Gastroesophageal sphincter (tissue), 4 donors: Measurements from ENCODE around the gene TTYH3. TPM values are rescaled to one million over a fixed set of nuclear protein-coding genes. Genes with fewer than 3 reads are reported as not detected.

Experiments used
- ATAC-seq: fragments of 150-250 bp; one replicate; pipeline ENCODE4 v1.9.1; 2016; ENCODE audit warnings: mild to moderate bottlenecking, moderate library complexity
- H3K27ac ChIP-seq, 4 donors: fragments of 200-600 bp; sonication (generic) in 3 of 4; 1 replicate in 3 of 4; 2 replicates in 1 of 4; pipeline ENCODE4 v1.5.1; 2016 to 2019
- H3K27me3 ChIP-seq: fragments of 200-600 bp; sonication (generic); one replicate; pipeline ENCODE4 v1.5.1; 2019
- H3K36me3 ChIP-seq, 2 donors: fragments of 200-600 bp; sonication (generic); one replicate each; pipeline ENCODE4 v1.5.1; 2019; ENCODE audit warnings: control low read depth in 1 of 2
- H3K4me1 ChIP-seq, 3 donors: fragments of 200-600 bp; sonication (generic); 1 replicate in 2 of 3; 2 replicates in 1 of 3; pipeline ENCODE4 v1.5.1; 2016 to 2019; ENCODE audit warnings: control low read depth in 2 of 3
- H3K4me3 ChIP-seq, 2 donors: fragments of 200-600 bp; sonication (generic); one replicate each; pipeline ENCODE4 v1.5.1; 2019; ENCODE audit warnings: mild to moderate bottlenecking in 1 of 2, moderate library complexity in 1 of 2
- H3K9me3 ChIP-seq, 3 donors: fragments of 200-600 bp; sonication (generic); one replicate each; pipeline ENCODE4 v1.5.1; 2017 to 2019; ENCODE audit warnings: control low read depth in 2 of 3
- CTCF ChIP-seq, 4 experiments: fragments of 200-600 bp in 2 of 4; fragments of 450-650 bp in 2 of 4; sonication (generic) in 1 of 4; IDR thresholded peaks; one replicate each; pipeline ENCODE4 v1.5.1; 2017 to 2019; ENCODE audit warnings: antibody characterized with exemption in 4 of 4, mild to moderate bottlenecking in 2 of 4, moderate library complexity in 2 of 4
- EP300 ChIP-seq: sonication (generic); formaldehyde crosslinking; IDR thresholded peaks from one replicate; pipeline ENCODE4 v1.6.1; 2017; ENCODE audit warnings: antibody characterized with exemption, mild to moderate bottlenecking
- POLR2A ChIP-seq, 2 donors: fragments of 450-650 bp; IDR thresholded peaks; one replicate each; pipeline ENCODE4 v1.6.1; 2017; ENCODE audit warnings: antibody characterized with exemption in 2 of 2, mild to moderate bottlenecking in 2 of 2, moderate library complexity in 1 of 2
- POLR2AphosphoS5 ChIP-seq: sonication (generic); formaldehyde crosslinking; IDR thresholded peaks from one replicate; pipeline ENCODE4 v1.6.1; 2017; ENCODE audit warnings: antibody characterized with exemption
- WGBS, 2 donors: methylation state at CpG; one replicate each; pipeline ENCODE4 v1.1.5; 2018; ENCODE audit warnings: low coverage in 1 of 2; 5-methylcytosine and 5-hydroxymethylcytosine counted together
- total RNA-seq, 4 donors: library from RNA; depleted of rRNA; stranded (reverse); fragments of >200 nt; gene quantifications; one replicate each; pipeline ENCODE4 v1.1.0, GENCODE V29; 2016

Gene TTYH3
- total RNA-seq, 4 donors from 2014 or later: 11.2 to 29.8 (median 16.9) TPM

GRCh38 chr7:2644562-2645273, 12.9 kb downstream of the TTYH3 start:
- H3K4me3 ChIP-seq: no peak overlapping the region
- H3K27ac ChIP-seq: no peak overlapping the region
- H3K4me1 ChIP-seq: peaks cover 0 to 50% (median 25%) of the 10 kb centered on the region in 3 donors
- no peaks in the 10 kb centered on the region for H3K27me3 ChIP-seq
- TF ChIP-seq POLR2A (IDR thresholded peaks at IDR 0.05) (no peak), CTCF (IDR thresholded peaks at IDR 0.05) (no peak), EP300 (no peak), POLR2AphosphoS5 (no peak)
- no CpG with 5 or more reads among the region's 18 CpGs for WGBS, 2 donors
- peaks cover 0 to 34% of the 10 kb centered on the region in 2 donors for H3K36me3 ChIP-seq
- ATAC-seq: no peak
- H3K9me3 ChIP-seq: no peaks in the 10 kb centered on the region

GRCh38 chr7:2645274-2645868, 13.6 kb downstream of the TTYH3 start:
- H3K4me1 ChIP-seq: peaks cover 0 to 43% (median 25%) of the 10 kb centered on the region in 3 donors
- no peaks in the 10 kb centered on the region for H3K27me3 ChIP-seq
- H3K36me3 ChIP-seq: peaks cover 0 to 41% of the 10 kb centered on the region in 2 donors
- no peak for ATAC-seq
- no peak overlapping the region for H3K4me3 ChIP-seq
- WGBS, 2 donors: 100% methylated on average over 1 of the region's 14 CpGs; no CpG with 5 or more reads in 1 of the 2 donors
- TF ChIP-seq EP300 (no peak), POLR2A (IDR thresholded peaks at IDR 0.05) (no peak), POLR2AphosphoS5 (no peak), CTCF (IDR thresholded peaks at IDR 0.05) (no peak)
- H3K9me3 ChIP-seq: no peaks in the 10 kb centered on the region
- H3K27ac ChIP-seq: no peak overlapping the region

GRCh38 chr7:2646336-2646679, 14.5 kb downstream of the TTYH3 start:
- Histone ChIP-seq H3K9me3 (no peaks in the 10 kb centered on the region), H3K36me3 (peaks cover 0 to 50% of the 10 kb centered on the region in 2 donors), H3K4me3 (no peak overlapping the region), H3K27me3 (no peaks in the 10 kb centered on the region), H3K4me1 (peaks cover 0 to 34% (median 18%) of the 10 kb centered on the region in 3 donors), H3K27ac (no peak overlapping the region)
- no peak for TF ChIP-seq POLR2A (IDR thresholded peaks at IDR 0.05)
- no peak for TF ChIP-seq POLR2AphosphoS5
- no peak for ATAC-seq
- no CpG with 5 or more reads among the region's 10 CpGs for WGBS, 2 donors

- no CpG with 5 or more reads among the region's 73 CpGs for WGBS, 2 donors
- Histone ChIP-seq H3K4me3 (no peak overlapping the region), H3K27me3 (no peaks in the 10 kb centered on the region), H3K36me3 (peaks cover 0 to 57% of the 10 kb centered on the region in 2 donors), H3K9me3 (no peaks in the 10 kb centered on the region), H3K4me1 (peaks cover 0 to 27% (median 15%) of the 10 kb centered on the region in 3 donors), H3K27ac (no peak overlapping the region)
- no peak for TF ChIP-seq POLR2AphosphoS5
- ATAC-seq: no peak
Observed at GRCh38 chr7:2646680-2647571, 15.1 kb downstream of the TTYH3 start.

GRCh38 chr7:2647594-2648172, 15.9 kb downstream of the TTYH3 start:
- TF ChIP-seq POLR2AphosphoS5 (no peak), POLR2A (IDR thresholded peaks at IDR 0.05) (no peak), CTCF (IDR thresholded peaks at IDR 0.05) (no peak), EP300 (no peak)
- Histone ChIP-seq H3K27ac (no peak overlapping the region), H3K4me1 (peaks cover 0 to 24% (median 13%) of the 10 kb centered on the region in 3 donors), H3K4me3 (no peak overlapping the region), H3K36me3 (peaks cover 0 to 64% of the 10 kb centered on the region in 2 donors), H3K9me3 (no peaks in the 10 kb centered on the region), H3K27me3 (no peaks in the 10 kb centered on the region)
- no peak for ATAC-seq
- 88% methylated on average over 5 of the region's 15 CpGs; no CpG with 5 or more reads in 1 of the 2 donors for WGBS, 2 donors
